ENCODE data around the gene NKAPL. TPM values are rescaled to one million over a fixed set of nuclear protein-coding genes. Genes with fewer than 3 reads are reported as not detected.

NKAPL gene
- polyA plus RNA-seq, 1 donor (not counting 4 experiments of a cell fraction or from before 2014, with no cell fraction given) = 0.35 TPM

DNA sequence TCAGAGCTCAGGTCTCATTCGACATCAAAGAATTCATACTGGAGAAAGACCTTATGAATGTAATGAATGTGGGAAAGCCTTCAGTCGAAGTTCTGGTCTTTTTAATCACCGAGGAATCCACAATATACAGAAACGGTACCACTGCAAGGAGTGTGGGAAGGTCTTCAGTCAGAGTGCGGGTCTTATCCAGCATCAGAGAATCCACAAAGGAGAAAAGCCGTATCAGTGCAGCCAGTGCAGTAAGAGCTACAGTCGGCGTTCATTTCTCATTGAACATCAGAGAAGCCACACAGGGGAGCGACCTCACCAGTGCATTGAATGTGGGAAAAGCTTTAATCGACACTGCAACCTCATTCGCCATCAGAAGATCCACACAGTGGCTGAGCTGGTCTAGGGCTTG is 26.3 kb upstream of the NKAPL start:
- Histone ChIP-seq H3K4me1 (ENCODE audit: control insufficient read depth, extremely low read depth, insufficient read depth, low read length) (no peaks in the 10 kb centered on the region), H3K79me2 (ENCODE audit: control insufficient read depth, insufficient read depth, low read length) (no peaks in the 10 kb centered on the region), H3K27me3 (ENCODE audit: control insufficient read depth, extremely low read depth, insufficient read depth, low read length) (no peaks in the 10 kb centered on the region), H3K9me1 (ENCODE audit: control insufficient read depth, extremely low read depth, insufficient read depth, low read length) (no peaks in the 10 kb centered on the region), H3K9ac (ENCODE audit: control insufficient read depth, extremely low read depth, insufficient read depth, low read length) (no peak overlapping the region), H3K4me3 (ENCODE audit: control insufficient read depth in 2 of 3, extremely low read depth in 1 of 3, insufficient read depth in 2 of 3, low read depth in 1 of 3, low read length in 3 of 3) (no peak overlapping the region), H4K20me1 (ENCODE audit: control insufficient read depth, extremely low read depth, insufficient read depth, low read length) (no peaks in the 10 kb centered on the region), H3K9me3 (ENCODE audit: control insufficient read depth, low read depth, low read length) (no peaks in the 10 kb centered on the region), H3K4me2 (ENCODE audit: control insufficient read depth, extremely low read depth, insufficient read depth, low read depth, low read length) (no peak overlapping the region), H2AFZ (ENCODE audit: control insufficient read depth, low read length) (no peak overlapping the region), H3K27ac (ENCODE audit: control insufficient read depth, insufficient read depth, low read length) (no peak overlapping the region), H3K36me3 (ENCODE audit: control insufficient read depth in 2 of 2, extremely low read depth in 1 of 2, insufficient read depth in 2 of 2, low read length in 2 of 2) (peaks cover 9 to 14% of the 10 kb centered on the region in 2 experiments)
- DNase-seq (ENCODE audit: low read depth, low spot score) (no peak), FAIRE-seq (no peak)
- no peak for TF ChIP-seq EZH2 (IDR thresholded peaks at IDR 0.05; ENCODE audit: low read length)
- TF ChIP-seq, protein P1, sequence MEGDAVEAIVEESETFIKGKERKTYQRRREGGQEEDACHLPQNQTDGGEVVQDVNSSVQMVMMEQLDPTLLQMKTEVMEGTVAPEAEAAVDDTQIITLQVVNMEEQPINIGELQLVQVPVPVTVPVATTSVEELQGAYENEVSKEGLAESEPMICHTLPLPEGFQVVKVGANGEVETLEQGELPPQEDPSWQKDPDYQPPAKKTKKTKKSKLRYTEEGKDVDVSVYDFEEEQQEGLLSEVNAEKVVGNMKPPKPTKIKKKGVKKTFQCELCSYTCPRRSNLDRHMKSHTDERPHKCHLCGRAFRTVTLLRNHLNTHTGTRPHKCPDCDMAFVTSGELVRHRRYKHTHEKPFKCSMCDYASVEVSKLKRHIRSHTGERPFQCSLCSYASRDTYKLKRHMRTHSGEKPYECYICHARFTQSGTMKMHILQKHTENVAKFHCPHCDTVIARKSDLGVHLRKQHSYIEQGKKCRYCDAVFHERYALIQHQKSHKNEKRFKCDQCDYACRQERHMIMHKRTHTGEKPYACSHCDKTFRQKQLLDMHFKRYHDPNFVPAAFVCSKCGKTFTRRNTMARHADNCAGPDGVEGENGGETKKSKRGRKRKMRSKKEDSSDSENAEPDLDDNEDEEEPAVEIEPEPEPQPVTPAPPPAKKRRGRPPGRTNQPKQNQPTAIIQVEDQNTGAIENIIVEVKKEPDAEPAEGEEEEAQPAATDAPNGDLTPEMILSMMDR (optimal IDR thresholded peaks at IDR 0.05 in 1 of 3, IDR thresholded peaks at IDR 0.05 in 1 of 3, conservative IDR thresholded peaks at IDR 0.05 in 1 of 3; ENCODE audit: extremely low read depth in 1 of 3, insufficient read depth in 2 of 3, low read length in 3 of 3) = no peak
- dilution Hi-C loops (cut with MboI; ENCODE audit: extremely low pct_ligation_motif_present, low sequenced_read_pairs) = no loop called here

DNA sequence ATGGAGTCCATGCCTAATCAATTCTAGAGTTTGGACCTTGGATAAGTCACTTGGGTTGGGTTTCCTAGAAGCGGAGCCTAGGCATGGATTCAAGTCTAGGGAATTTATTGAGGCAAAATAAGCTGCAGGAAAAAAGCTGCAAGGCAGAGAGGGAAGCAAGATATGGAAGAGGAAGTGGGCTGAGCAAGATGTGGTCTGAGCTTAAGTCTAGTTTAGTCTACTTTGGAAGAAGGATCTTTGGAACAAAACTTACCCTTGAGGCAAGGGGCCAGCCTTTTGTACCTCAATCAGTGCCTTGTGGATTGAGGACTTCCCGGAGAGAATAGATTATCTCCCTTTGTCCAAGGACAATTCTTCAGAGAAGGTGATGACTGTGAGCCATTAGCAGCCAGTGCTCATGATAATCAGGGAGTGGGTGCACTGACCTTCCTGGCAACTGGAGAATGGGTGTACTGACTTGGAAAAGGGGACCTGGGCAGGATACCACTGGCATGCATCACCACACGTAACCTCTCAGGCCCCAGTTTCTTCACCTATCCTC is 23.1 kb upstream of the NKAPL start:
- no peak overlapping the region for H3K9ac ChIP-seq (ENCODE audit: control insufficient read depth, extremely low read depth, insufficient read depth, low read length)
- dilution Hi-C loops (cut with MboI; ENCODE audit: extremely low pct_ligation_motif_present, low sequenced_read_pairs) = no loop called here
- no peaks in the 10 kb centered on the region for H4K20me1 ChIP-seq (ENCODE audit: control insufficient read depth, extremely low read depth, insufficient read depth, low read length)
- peaks cover 0 to 8% of the 10 kb centered on the region in 2 experiments for H3K36me3 ChIP-seq (ENCODE audit: control insufficient read depth in 2 of 2, extremely low read depth in 1 of 2, insufficient read depth in 2 of 2, low read length in 2 of 2)
- H3K4me3 ChIP-seq (ENCODE audit: control insufficient read depth in 2 of 3, extremely low read depth in 1 of 3, insufficient read depth in 2 of 3, low read depth in 1 of 3, low read length in 3 of 3) = no peak overlapping the region
- H2AFZ ChIP-seq (ENCODE audit: control insufficient read depth, low read length) = no peak overlapping the region
- H3K4me2 ChIP-seq (ENCODE audit: control insufficient read depth, extremely low read depth, insufficient read depth, low read depth, low read length) = no peak overlapping the region
- no peaks in the 10 kb centered on the region for H3K9me3 ChIP-seq (ENCODE audit: control insufficient read depth, low read depth, low read length)
- no peak overlapping the region for H3K27ac ChIP-seq (ENCODE audit: control insufficient read depth, insufficient read depth, low read length)
- no peaks in the 10 kb centered on the region for H3K79me2 ChIP-seq (ENCODE audit: control insufficient read depth, insufficient read depth, low read length)
- TF ChIP-seq, protein P1 (optimal IDR thresholded peaks at IDR 0.05 in 1 of 3, IDR thresholded peaks at IDR 0.05 in 1 of 3, conservative IDR thresholded peaks at IDR 0.05 in 1 of 3; ENCODE audit: extremely low read depth in 1 of 3, insufficient read depth in 2 of 3, low read length in 3 of 3) = no peak
- no peak for TF ChIP-seq EZH2 (IDR thresholded peaks at IDR 0.05; ENCODE audit: low read length)
- no peaks in the 10 kb centered on the region for H3K9me1 ChIP-seq (ENCODE audit: control insufficient read depth, extremely low read depth, insufficient read depth, low read length)
- no peak for FAIRE-seq
- no peak for DNase-seq (ENCODE audit: low read depth, low spot score)
- H3K27me3 ChIP-seq (ENCODE audit: control insufficient read depth, extremely low read depth, insufficient read depth, low read length) = no peaks in the 10 kb centered on the region
- H3K4me1 ChIP-seq (ENCODE audit: control insufficient read depth, extremely low read depth, insufficient read depth, low read length) = no peaks in the 10 kb centered on the region
